H7 (cell line): ENCODE results near the gene XKRX. TPM values are rescaled to one million over a fixed set of nuclear protein-coding genes. Genes with fewer than 3 reads are reported as not detected.

ENCODE experiments used
- DNase-seq: peaks from one replicate; pipeline ENCODE4 v3.0.0; 2012
- H3K27me3 ChIP-seq: 2 replicates; pipeline ENCODE4 v1.6.0; 2011; ENCODE audit warnings: mild to moderate bottlenecking, low read length; ENCODE audit not compliant: control insufficient read depth, insufficient read depth
- H3K36me3 ChIP-seq: replicated peaks from 2 replicates; pipeline ENCODE4 v1.5.1; 2011; ENCODE audit warnings: low read length; ENCODE audit not compliant: control insufficient read depth, insufficient read depth
- H3K4me3 ChIP-seq: 2 replicates; pipeline ENCODE4 v1.5.1; 2011; ENCODE audit warnings: low read depth, mild to moderate bottlenecking, control low read depth, low read length, moderate library complexity; ENCODE audit not compliant: insufficient read depth
- total RNA-seq: library from RNA; depleted of rRNA; stranded (reverse); fragments of >200 nt; shearing (Covaris generic); gene quantifications from 2 replicates; pipeline ENCODE4 v1.2.3, GENCODE V29; 2014

XKRX gene
- total RNA-seq, 1 experiment from 2014 or later = 0.90 TPM

DNA sequence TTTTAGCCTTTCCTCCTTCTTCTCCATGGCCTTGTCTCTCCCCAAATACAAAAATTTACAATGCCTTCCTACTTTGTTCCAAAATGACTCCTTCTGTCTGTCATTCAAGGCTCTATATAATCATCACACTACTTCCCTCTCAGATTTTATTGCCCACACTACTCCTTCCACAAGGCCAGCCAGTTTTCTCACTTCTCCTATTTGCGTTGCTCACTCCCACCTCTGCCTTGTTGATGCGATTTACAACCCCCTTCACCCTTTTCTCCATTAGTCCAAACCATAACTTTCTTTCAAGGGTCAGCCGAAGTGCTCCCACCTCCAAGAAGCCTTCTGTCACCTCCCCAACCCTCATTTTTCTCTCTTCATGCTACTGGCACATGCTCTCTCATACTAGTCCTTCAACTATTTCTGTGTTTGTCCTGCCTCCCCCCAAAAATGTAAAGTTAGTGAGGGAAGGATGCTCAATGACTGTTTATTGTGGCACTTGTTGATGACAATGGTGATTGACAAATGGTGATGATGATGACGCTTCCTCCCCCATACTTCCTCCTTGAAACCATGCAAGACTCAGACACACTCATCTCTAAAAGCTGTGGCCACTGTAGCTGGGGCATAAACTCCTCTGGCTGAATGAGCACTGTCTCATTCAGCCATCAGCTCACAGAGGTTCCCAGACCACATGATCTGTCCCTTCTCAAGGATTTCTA lies 2.7 kb upstream of the XKRX start:
- Histone ChIP-seq H3K36me3 (no peaks in the 10 kb centered on the region), H3K27me3 (peaks cover 11% of the 10 kb centered on the region)

DNA sequence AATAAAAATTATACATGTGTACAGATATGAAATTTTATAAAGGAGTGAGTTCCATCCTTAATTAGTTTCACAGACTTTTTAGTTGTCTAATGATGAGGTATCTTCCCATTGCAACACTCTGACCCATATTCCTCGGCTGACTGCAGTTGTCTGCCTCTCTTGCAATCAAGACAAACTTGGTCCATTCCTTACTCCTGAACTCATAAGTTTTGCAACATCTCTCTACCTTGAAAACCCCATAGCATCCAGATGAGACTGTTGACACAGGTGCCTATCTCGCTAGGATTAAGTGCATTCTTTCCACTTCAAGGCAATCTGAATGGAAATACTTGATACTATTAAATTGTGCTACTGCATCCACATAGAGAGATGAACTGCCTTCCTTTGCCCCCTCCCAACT lies 2.3 kb downstream of the XKRX start:
- DNase-seq = no peak
- Histone ChIP-seq H3K27me3 (peaks cover 11% of the 10 kb centered on the region), H3K36me3 (no peaks in the 10 kb centered on the region), H3K4me3 (no peak overlapping the region)

More for the DNA sequence above, 2.7 kb upstream of the XKRX start:
- no peak overlapping the region for H3K4me3 ChIP-seq
- no peak for DNase-seq

DNA sequence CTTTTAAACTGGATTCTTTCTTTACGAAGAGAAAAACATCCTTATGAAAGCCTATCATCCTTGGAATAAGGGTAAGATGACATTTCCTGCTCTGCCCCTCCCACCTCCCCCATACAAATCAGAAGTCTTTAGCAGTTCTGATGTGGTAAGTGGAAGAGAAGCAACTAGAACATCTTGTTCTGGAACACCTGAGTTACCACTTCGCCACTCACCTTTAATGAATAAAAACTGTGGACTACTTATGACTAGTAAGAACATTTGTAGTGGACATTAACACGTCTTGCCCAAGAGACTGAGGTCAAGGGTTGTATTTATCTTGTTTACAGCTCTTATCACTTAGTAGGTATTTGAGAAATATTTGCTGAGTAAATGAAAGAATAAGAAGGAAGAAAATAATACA lies 4.3 kb downstream of the XKRX start:
- no peak for DNase-seq
- no peaks in the 10 kb centered on the region for H3K36me3 ChIP-seq
- H3K27me3 ChIP-seq = peaks cover 11% of the 10 kb centered on the region
- no peak overlapping the region for H3K4me3 ChIP-seq

DNA sequence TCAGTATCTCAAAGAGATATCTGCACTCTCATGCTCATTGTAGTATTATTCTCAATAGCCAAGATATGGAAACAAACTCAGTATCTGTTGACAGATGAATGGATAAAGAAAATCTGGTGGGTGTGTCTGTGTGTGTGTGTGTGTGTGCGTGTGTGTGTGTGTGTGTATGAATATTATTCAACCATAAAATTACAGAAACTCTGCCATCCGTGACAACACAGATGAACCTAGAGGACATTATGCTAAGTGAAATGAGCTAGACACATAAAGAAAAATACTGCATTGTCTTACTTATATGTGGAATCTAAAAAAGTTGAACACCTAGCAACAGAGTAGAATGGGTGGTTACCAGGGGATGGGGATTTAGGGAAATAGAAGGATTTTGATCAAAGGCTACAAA lies 13.2 kb downstream of the XKRX start:
- H3K36me3 ChIP-seq = no peaks in the 10 kb centered on the region
- no peak overlapping the region for H3K4me3 ChIP-seq
- H3K27me3 ChIP-seq = no peaks in the 10 kb centered on the region
- DNase-seq = no peak

DNA sequence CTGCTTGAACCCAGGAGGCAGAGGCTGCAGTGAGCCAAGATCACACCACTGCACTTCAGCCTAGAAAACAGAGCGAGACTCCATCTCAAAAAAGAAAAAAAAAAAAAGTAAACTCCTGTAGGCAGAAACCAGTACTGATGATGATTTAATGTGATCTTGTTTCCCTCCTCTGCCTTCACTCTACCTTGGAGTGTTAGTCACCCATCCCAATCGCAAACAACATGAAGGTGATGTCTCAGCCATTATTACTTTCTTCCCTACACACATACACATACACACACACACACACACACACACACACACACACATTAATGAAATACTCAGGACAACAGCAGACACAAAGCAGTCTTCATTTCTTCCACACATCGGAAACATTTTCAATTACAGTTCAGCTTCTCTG lies 15.6 kb downstream of the XKRX start:
- H3K4me3 ChIP-seq = no peak overlapping the region

DNA sequence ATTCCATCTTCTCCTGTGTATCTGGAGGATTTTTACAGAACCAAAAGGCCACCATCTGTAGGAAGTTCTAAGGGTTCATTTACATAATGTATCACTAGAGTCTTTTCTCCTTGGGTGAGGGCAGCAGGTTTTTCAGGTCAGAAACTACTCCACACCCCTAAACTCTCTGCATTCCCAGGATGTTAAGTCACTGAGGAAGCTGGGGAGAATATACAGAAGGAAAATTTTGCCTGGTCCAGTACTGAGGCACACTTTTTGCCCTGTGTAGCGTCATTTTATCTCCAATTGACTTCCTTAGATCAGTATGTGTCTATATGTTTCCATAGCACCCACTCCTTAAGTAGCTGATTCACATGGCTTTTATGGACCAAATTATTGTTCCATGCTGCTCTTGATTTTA lies 17.0 kb downstream of the XKRX start:
- Histone ChIP-seq H3K27me3 (no peaks in the 10 kb centered on the region), H3K36me3 (no peaks in the 10 kb centered on the region), H3K4me3 (no peak overlapping the region)
- DNase-seq = no peak

More for the DNA sequence above, 15.6 kb downstream of the XKRX start:
- no peak for DNase-seq
- H3K27me3 ChIP-seq = no peaks in the 10 kb centered on the region
- H3K36me3 ChIP-seq = no peaks in the 10 kb centered on the region

DNA sequence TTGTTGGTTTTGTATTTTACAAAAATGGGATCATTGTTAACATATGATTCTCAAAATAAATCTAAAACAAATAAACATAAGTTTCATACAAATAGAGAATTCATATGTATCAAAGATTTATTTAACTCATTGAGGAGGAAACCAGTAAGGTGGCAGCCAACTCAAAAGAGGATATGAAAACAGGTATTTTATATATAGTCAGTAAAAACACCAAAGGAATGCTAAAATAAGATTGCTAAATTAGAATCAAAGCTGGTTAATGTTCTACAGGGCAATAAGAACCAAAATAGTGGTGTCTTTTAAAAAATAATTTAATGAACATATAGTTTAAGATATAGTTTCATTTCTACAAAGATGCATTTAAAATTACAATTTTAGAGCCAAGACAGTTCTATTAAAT lies 23.1 kb downstream of the XKRX start:
- DNase-seq = no peak
- no peak overlapping the region for H3K4me3 ChIP-seq

DNA sequence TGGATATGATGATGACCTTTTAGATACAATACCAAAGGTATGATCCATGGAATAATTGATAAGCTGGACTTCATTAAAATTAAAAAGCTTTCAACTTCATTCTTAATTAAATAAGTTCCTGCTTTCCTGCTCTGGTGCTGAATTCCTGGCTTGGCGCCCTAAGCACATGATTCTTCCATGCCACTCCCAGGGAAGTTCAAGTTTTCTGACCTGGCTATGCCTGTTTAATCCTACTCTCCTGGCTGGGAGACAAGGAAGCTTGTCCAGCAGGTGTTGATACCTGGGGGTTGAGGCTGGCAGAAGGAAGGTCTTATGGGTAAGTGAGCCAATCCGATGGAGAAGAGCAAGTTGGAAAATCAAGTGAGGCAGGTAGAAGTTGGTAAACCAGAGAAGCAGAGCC lies 24.3 kb downstream of the XKRX start:
- Histone ChIP-seq H3K27me3 (no peaks in the 10 kb centered on the region), H3K4me3 (no peak overlapping the region), H3K36me3 (no peaks in the 10 kb centered on the region)
- DNase-seq = no peak

More for the DNA sequence above, 23.1 kb downstream of the XKRX start:
- H3K36me3 ChIP-seq = no peaks in the 10 kb centered on the region
- H3K27me3 ChIP-seq = no peaks in the 10 kb centered on the region

DNA sequence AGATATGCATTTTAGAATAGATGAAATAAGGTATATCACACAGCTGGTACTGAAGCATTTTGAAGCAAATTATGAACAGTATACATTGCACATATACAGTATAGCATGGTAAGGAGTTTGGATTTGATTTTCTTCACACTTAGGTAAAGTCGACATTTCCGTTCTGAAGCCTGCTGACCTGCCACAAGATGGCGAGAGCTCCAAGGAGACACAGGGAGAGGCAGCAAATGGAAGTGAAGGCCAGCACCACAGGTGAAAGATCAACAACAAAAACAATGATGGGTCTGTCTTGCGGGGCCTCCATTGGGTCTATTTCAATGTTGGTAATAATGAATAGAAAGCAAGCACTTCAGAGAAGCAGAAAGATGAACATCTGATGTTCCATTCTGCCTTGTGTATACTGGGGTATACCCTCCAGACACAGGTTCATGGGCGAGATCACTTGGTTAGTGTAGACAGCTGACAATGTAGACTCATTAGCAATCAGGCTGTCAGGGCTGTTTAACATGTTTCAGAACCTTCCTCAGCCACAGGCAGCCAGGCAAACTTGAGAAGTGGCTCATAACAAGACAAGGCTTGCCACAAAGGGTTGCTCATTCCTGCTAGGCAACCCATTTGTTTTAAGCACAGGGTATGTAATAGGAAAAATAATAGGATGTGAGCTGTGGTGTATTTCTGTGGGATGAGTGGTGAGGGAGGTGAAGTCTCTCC lies 33.2 kb downstream of the XKRX start:
- no peaks in the 10 kb centered on the region for H3K27me3 ChIP-seq
- DNase-seq = peak; percentile 37
- no peak overlapping the region for H3K4me3 ChIP-seq
- H3K36me3 ChIP-seq = no peaks in the 10 kb centered on the region

DNA sequence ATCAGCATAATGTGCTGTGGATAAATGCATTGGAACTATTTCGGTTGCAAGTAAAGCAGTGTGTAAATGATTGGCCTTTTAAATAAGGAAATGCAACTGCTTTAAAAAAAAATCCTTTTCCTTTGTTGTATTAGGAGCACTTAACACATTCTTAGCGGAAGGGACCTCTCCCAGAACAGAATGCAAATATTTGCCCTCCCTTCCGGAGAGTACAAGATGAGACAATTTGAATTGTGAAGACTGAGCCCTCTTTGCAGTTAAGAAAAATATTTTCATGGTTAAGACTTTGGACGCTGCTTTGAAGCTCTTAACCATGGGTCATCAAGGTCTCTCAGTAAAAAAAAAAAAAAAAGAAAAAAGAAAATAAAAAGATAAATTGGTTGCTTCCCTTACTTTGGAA lies 45.1 kb downstream of the XKRX start:
- Histone ChIP-seq H3K36me3 (no peaks in the 10 kb centered on the region), H3K4me3 (no peak overlapping the region), H3K27me3 (no peaks in the 10 kb centered on the region)
- no peak for DNase-seq

DNA sequence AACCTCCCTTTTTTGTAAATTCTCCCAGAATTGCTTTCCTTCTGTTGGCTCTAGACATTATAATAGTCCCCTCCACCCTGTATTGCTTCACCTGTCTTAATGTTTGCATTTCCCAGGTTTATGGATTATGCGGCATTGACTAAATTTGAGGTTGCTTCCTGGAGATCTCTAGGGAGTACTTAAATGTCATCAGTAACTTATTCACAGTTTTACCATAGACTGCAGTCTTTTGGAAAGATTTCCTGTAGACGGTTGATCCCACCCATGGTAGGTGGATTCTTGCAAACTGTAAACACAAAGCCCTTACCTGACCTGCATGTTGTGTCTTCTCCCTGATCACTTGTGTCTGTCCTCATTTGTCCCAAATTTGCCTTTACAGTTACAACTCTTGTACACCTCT lies 48.3 kb downstream of the XKRX start:
- no peak for DNase-seq
- Histone ChIP-seq H3K27me3 (no peaks in the 10 kb centered on the region), H3K36me3 (no peaks in the 10 kb centered on the region), H3K4me3 (no peak overlapping the region)

DNA sequence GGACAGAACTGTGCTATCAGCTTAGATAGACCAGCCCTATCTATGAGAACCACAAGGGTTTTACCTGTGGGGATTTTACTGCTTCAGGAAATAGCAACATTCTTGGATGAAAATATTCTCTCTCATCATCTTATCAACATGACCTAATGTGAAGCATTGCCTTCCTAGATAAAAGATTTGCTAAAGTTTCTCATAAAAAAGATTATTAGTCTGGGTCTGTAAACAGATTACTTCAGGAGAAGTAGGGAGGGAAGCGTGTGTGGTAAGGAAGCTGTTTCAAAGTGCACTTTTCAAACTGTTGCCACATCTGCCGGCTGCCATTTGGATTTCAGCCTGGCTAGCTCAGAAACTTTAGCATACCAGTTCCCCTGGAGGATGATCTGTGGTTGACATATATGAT lies 54.4 kb downstream of the XKRX start, which contains the start of gene NOX1:
TSS of gene NOX1 (minus strand) at position 35 of the 400 bp plus-strand sequence. CDS start 220 bp downstream, outside the sequence.
- Histone ChIP-seq H3K4me3 (no peak within 1 kb of the TSS), H3K36me3 (no peaks in the 10 kb centered on the region), H3K27me3 (no peaks in the 10 kb centered on the region)
- DNase-seq = no peak

DNA sequence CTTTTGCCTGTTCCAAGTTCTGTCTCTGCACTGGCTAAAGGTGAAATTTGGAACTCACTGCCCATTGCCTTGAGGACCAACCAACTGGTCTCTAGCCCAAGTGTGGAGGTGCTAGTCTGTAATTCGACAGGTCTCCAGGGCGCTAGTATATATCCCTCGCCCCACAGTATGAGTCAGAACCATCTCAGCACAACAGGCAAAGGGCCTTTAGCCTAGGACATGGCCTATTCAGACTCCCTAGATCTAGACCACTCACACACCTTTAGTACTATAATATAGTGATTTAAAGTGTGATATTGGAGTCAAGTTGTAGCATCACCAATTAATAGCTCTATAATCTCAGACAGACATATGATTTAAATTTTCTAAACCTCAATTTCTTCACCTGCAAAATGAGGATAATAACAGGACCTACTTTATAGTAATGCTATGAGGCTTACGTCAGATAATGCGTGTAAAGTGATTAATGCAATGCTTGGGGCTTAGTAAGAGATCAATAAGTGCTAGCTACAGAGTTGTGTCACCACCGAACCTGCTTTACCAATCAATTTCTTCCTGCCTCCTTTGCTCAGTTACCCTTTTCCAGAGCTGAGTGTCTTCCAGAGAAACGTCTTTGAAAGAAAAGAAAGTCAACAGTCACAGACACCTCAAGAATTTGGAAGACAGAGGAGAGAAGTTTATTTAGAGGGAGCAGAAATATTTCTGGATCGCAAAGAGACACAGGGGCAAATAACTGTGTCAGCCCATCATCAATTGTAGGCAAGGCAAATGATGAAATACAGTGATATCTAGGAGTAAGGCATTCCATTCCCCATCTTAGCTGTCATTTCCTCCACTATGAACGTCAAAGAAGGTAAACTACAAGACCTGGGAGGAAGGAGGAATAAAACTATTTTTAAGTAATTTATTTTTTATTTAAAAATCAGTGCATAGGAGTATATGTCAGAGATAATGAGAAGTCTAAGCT lies 56.8 kb downstream of the XKRX start:
- no peaks in the 10 kb centered on the region for H3K27me3 ChIP-seq
- H3K36me3 ChIP-seq = no peaks in the 10 kb centered on the region
- H3K4me3 ChIP-seq = no peak overlapping the region
- DNase-seq = no peak

DNA sequence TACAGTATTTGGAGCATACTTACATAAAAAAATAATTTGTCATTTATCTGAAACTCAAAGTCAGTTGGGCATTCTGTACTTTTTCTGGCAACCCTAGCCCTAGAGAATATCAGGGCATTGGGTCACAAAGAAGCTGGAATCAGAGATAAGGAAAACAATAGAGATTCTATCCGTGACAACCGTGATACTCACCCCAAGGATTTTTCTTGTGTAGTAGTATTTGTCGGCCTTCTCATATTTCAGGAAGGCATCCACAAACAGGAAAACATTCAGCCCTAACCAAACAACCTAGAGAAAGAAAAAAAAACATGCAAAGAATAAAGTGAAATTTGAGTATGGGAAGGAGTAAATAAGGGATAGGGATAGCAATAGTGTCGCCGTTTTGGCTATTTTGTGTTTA lies 58.2 kb downstream of the XKRX start:
- Histone ChIP-seq H3K36me3 (no peaks in the 10 kb centered on the region), H3K4me3 (no peak overlapping the region), H3K27me3 (no peaks in the 10 kb centered on the region)
- no peak for DNase-seq
